Upper lobe of right lung (tissue), 1 donor: ENCODE data around the gene AHCYL1. TPM values are rescaled to one million over a fixed set of nuclear protein-coding genes. Genes with fewer than 3 reads are reported as not detected.

ENCODE experiments used
- ATAC-seq: fragments of 200-7000 bp; cut with Tn5 transposase; one replicate; pipeline ENCODE4 v1.9.1; 2020; ENCODE audit warnings: mild to moderate bottlenecking, moderate library complexity
- DNase-seq: peaks from one replicate; pipeline ENCODE4 v3.0.0-alpha.2; 2020
- H3K27ac ChIP-seq: fragments of 200-600 bp; one replicate; pipeline ENCODE4 v1.8.0; 2022
- H3K27me3 ChIP-seq: fragments of 200-600 bp; one replicate; pipeline ENCODE4 v1.8.0; 2022; ENCODE audit warnings: mild to moderate bottlenecking
- H3K36me3 ChIP-seq: fragments of 200-600 bp; one replicate; pipeline ENCODE4 v1.8.0; 2022
- H3K4me1 ChIP-seq: fragments of 200-600 bp; one replicate; pipeline ENCODE4 v1.8.0; 2022
- H3K4me3 ChIP-seq: fragments of 200-600 bp; one replicate; pipeline ENCODE4 v1.8.0; 2022; ENCODE audit warnings: mild to moderate bottlenecking
- H3K9me3 ChIP-seq: fragments of 200-600 bp; one replicate; pipeline ENCODE4 v1.8.0; 2022
- CTCF ChIP-seq: fragments of 200-600 bp; IDR thresholded peaks from one replicate; pipeline ENCODE4 v1.8.0; 2022; ENCODE audit warnings: antibody characterized with exemption
- intact Hi-C: fragments of 100-400 bp; cut with DNase I; formaldehyde crosslinking; loops from one replicate; pipeline ENCODE4 v1.11.0; 2022
- total RNA-seq: library from RNA; stranded (reverse); fragmentation: NEBNext Ultra II Directional; extraction: Animal tissue kit (Norgen Biotek cat#: 25700); gene quantifications from one replicate; pipeline ENCODE4 v1.2.1, GENCODE V29; 2021
- donor health status: DM: no; HTN: yes; CAD: no; lungs with severe emphysema.

The AHCYL1 gene
- total RNA-seq, 1 donor from 2014 or later, result 91.7 TPM

- ATAC-seq (no peak), DNase-seq (no peak)
- H3K4me1 ChIP-seq, result peaks cover 9% of the 10 kb centered on the region
- H3K4me3 ChIP-seq, result no peak overlapping the region
- no peaks in the 10 kb centered on the region for H3K9me3 ChIP-seq
- peaks cover 74% of the 10 kb centered on the region for H3K36me3 ChIP-seq
- no peak overlapping the region for H3K27ac ChIP-seq
- intact Hi-C loops, result no loop called here
- no peaks in the 10 kb centered on the region for H3K27me3 ChIP-seq
- no peak for TF ChIP-seq CTCF
These were observed 56.0 kb downstream of the AHCYL1 start for GRCh38 chr1:110040548-110040947.

GRCh38 chr1:110043016-110043415 lies 58.5 kb downstream of the AHCYL1 start:
- TF ChIP-seq CTCF, result no peak
- peaks cover 99% of the 10 kb centered on the region for H3K36me3 ChIP-seq
- no peaks in the 10 kb centered on the region for H3K27me3 ChIP-seq
- no peak overlapping the region for H3K4me3 ChIP-seq
- ATAC-seq, result no peak
- no peaks in the 10 kb centered on the region for H3K4me1 ChIP-seq
- intact Hi-C loops, result no loop called here
- no peak overlapping the region for H3K27ac ChIP-seq
- DNase-seq, result no peak
- H3K9me3 ChIP-seq, result no peaks in the 10 kb centered on the region

GRCh38 chr1:110047463-110047862 lies 62.9 kb downstream of the AHCYL1 start:
- Histone ChIP-seq H3K4me1 (peaks cover 8% of the 10 kb centered on the region), H3K27ac (no peak overlapping the region), H3K27me3 (no peaks in the 10 kb centered on the region), H3K9me3 (no peaks in the 10 kb centered on the region), H3K4me3 (no peak overlapping the region), H3K36me3 (peaks cover 100% of the 10 kb centered on the region)
- TF ChIP-seq CTCF, result no peak
- DNase-seq (no peak), ATAC-seq (no peak)
- intact Hi-C loops, result no loop called here

GRCh38 chr1:110048240-110048639 lies 63.7 kb downstream of the AHCYL1 start:
- DNase-seq (no peak), ATAC-seq (no peak)
- no peak overlapping the region for H3K27ac ChIP-seq
- peaks cover 8% of the 10 kb centered on the region for H3K4me1 ChIP-seq
- intact Hi-C loops, result no loop called here
- H3K27me3 ChIP-seq, result no peaks in the 10 kb centered on the region
- peaks cover 100% of the 10 kb centered on the region for H3K36me3 ChIP-seq
- no peak overlapping the region for H3K4me3 ChIP-seq
- no peaks in the 10 kb centered on the region for H3K9me3 ChIP-seq
- no peak for TF ChIP-seq CTCF

- Histone ChIP-seq H3K36me3 (peaks cover 100% of the 10 kb centered on the region), H3K9me3 (no peaks in the 10 kb centered on the region), H3K4me1 (peaks cover 8% of the 10 kb centered on the region), H3K27me3 (no peaks in the 10 kb centered on the region), H3K4me3 (no peak overlapping the region), H3K27ac (no peak overlapping the region)
- DNase-seq (no peak), ATAC-seq (peak; percentile 64)
- TF ChIP-seq CTCF, result no peak
- intact Hi-C loops, result no loop called here
These were observed 64.5 kb downstream of the AHCYL1 start for GRCh38 chr1:110048923-110049601.
